HL-60 (cell line): ENCODE data around the gene GRID2.

Source experiments
- DNase-seq, 2 experiments: peaks; one replicate each; pipeline ENCODE4 v3.0.0-alpha.2; 2010 to 2020; ENCODE audit warnings: low read depth in 1 of 2, low spot score in 1 of 2
- H3K27ac ChIP-seq: fragments of 250-450 bp; sonication (Bioruptor Pico); replicated peaks from 2 replicates; pipeline ENCODE4 v1.5.1; 2020; ENCODE audit warnings: mild to moderate bottlenecking, moderate library complexity
- H3K27me3 ChIP-seq: fragments of 250-450 bp; sonication (Bioruptor Pico); 2 replicates; pipeline ENCODE4 v1.5.1; 2021; ENCODE audit warnings: mild to moderate bottlenecking, moderate library complexity; ENCODE audit not compliant: insufficient read depth, poor library complexity, severe bottlenecking
- H3K4me3 ChIP-seq: replicated peaks from 2 replicates; pipeline ENCODE4 v1.5.1; 2011; ENCODE audit warnings: mild to moderate bottlenecking, control low read depth, low read length; ENCODE audit not compliant: insufficient read depth
- CTCF ChIP-seq: IDR thresholded peaks from one replicate; pipeline ENCODE4 v1.5.1; 2011; ENCODE audit warnings: low read length, control low read depth, inconsistent platforms; ENCODE audit not compliant: insufficient read depth
- GABPA ChIP-seq: IDR thresholded peaks from 2 replicates; pipeline ENCODE4 v1.6.1; 2012; ENCODE audit warnings: low read depth
- POLR2AphosphoS5 ChIP-seq: IDR thresholded peaks from 2 replicates; pipeline ENCODE4 v1.6.1; 2012; ENCODE audit warnings: low read depth
- REST ChIP-seq: IDR thresholded peaks from 2 replicates; pipeline ENCODE4 v1.6.1; 2012; ENCODE audit warnings: low read depth; ENCODE audit not compliant: insufficient replicate concordance
- SPI1 ChIP-seq: IDR thresholded peaks from 2 replicates; pipeline ENCODE4 v1.6.1; 2012; ENCODE audit warnings: low read depth, mild to moderate bottlenecking, borderline replicate concordance

Gene GRID2

GRCh38 chr4:93327346-93327745 lies 1023.6 kb downstream of the GRID2 start:
- no peak for TF ChIP-seq REST
- no peak for TF ChIP-seq CTCF

GRCh38 chr4:93334003-93334402 lies 1030.2 kb downstream of the GRID2 start:
- no peak for TF ChIP-seq REST
- TF ChIP-seq POLR2AphosphoS5 = no peak
- no peak for DNase-seq

More at GRCh38 chr4:93327346-93327745, 1023.6 kb downstream of the GRID2 start:
- H3K4me3 ChIP-seq = no peak overlapping the region
- no peak for DNase-seq
- no peaks in the 10 kb centered on the region for H3K27me3 ChIP-seq
- no peak overlapping the region for H3K27ac ChIP-seq

GRCh38 chr4:93337196-93337595 lies 1033.4 kb downstream of the GRID2 start:
- TF ChIP-seq GABPA = no peak
- no peak for TF ChIP-seq SPI1
- no peak for TF ChIP-seq POLR2AphosphoS5
- no peak for TF ChIP-seq CTCF
- no peak for TF ChIP-seq REST
- Histone ChIP-seq H3K4me3 (no peak overlapping the region), H3K27ac (no peak overlapping the region), H3K27me3 (no peaks in the 10 kb centered on the region)
- no peak for DNase-seq

More at GRCh38 chr4:93334003-93334402, 1030.2 kb downstream of the GRID2 start:
- H3K27me3 ChIP-seq = no peaks in the 10 kb centered on the region
- H3K4me3 ChIP-seq = no peak overlapping the region
- no peak overlapping the region for H3K27ac ChIP-seq

- no peak overlapping the region for H3K27ac ChIP-seq
- H3K27me3 ChIP-seq = no peaks in the 10 kb centered on the region
- H3K4me3 ChIP-seq = no peak overlapping the region
- DNase-seq = no peak
- TF ChIP-seq GABPA = no peak
- TF ChIP-seq POLR2AphosphoS5 = no peak
- TF ChIP-seq SPI1 = no peak
- TF ChIP-seq REST = no peak
- TF ChIP-seq CTCF = no peak
These were observed 1039.0 kb downstream of the GRID2 start for GRCh38 chr4:93342738-93343137.
